ENCODE data around the gene ITPR2.

ITPR2 gene

DNA sequence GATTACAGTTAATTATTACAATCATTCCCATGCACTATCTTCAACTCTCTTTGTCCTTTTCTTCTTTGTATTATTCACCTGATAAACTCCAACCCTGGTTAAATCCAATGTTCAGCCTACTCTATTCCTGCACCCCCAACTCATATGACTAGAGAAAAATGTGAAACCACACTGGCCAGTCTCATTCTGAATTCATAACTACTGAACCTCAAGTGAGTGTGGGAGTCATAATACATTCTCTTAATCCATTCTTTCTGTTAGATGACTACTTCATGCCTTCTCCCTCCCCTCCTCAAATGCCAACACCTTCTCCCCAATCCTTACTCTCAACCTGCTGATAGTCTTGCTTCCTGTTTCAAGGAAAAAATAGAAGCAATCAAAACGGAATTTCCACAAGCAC lies 22.3 kb upstream of the ITPR2 start:
- TF ChIP-seq, protein P1, sequence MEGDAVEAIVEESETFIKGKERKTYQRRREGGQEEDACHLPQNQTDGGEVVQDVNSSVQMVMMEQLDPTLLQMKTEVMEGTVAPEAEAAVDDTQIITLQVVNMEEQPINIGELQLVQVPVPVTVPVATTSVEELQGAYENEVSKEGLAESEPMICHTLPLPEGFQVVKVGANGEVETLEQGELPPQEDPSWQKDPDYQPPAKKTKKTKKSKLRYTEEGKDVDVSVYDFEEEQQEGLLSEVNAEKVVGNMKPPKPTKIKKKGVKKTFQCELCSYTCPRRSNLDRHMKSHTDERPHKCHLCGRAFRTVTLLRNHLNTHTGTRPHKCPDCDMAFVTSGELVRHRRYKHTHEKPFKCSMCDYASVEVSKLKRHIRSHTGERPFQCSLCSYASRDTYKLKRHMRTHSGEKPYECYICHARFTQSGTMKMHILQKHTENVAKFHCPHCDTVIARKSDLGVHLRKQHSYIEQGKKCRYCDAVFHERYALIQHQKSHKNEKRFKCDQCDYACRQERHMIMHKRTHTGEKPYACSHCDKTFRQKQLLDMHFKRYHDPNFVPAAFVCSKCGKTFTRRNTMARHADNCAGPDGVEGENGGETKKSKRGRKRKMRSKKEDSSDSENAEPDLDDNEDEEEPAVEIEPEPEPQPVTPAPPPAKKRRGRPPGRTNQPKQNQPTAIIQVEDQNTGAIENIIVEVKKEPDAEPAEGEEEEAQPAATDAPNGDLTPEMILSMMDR (IDR thresholded peaks at IDR 0.05) = no peak

DNA sequence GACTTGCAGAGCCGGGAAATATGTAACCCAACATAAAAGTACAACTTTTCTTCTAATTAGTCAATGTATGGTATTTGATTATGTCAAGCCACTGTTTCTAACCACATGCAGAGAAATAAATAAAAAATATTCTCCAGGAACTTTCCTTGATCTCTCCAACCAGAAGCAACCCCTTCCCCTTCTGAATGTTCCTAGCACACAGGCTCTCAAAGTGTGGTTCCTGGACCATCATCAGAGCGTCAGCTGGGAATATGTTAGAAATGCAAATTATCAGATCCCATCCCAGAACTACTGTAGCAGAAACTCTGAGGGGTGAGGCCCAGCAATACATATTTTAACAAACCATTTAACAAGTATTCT lies 21.0 kb upstream of the ITPR2 start:
- TF ChIP-seq, protein P1 (IDR thresholded peaks at IDR 0.05) = no peak

DNA sequence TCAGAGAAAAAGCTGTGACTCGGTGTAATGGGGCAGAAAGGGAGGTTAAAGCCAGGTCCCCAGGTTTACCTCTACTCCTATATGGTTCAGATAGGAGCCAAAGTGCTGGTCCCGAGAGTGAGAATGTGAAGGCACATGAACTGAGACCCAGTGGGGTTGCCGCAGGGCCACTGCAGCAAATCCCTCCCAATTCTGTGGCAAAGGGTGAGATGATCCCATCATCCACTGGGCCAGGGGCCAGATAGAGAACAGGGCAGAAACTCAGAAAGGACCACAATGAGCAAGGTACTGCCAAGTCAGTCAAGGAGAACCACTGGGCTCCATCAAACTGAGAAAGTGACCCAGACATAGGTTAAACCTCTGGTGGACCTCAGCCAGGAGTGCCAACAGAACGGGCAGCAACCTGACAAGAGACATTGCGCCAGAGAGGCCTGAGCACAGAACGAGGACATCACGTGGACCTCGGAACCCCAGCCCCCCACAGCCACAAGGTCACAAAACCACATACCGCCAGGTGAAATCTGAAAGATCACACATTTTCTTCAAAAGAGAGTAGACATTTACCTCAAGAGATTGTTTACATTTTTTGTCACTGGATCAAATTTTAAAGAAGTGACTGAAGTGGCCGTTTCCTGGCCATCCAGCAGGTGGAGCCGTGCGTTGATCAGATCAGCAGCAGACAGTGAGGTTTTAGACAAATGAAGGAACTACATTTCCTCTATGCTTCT lies 20.5 kb upstream of the ITPR2 start:
- TF ChIP-seq, protein P1 (IDR thresholded peaks at IDR 0.05) = peak; percentile 92

DNA sequence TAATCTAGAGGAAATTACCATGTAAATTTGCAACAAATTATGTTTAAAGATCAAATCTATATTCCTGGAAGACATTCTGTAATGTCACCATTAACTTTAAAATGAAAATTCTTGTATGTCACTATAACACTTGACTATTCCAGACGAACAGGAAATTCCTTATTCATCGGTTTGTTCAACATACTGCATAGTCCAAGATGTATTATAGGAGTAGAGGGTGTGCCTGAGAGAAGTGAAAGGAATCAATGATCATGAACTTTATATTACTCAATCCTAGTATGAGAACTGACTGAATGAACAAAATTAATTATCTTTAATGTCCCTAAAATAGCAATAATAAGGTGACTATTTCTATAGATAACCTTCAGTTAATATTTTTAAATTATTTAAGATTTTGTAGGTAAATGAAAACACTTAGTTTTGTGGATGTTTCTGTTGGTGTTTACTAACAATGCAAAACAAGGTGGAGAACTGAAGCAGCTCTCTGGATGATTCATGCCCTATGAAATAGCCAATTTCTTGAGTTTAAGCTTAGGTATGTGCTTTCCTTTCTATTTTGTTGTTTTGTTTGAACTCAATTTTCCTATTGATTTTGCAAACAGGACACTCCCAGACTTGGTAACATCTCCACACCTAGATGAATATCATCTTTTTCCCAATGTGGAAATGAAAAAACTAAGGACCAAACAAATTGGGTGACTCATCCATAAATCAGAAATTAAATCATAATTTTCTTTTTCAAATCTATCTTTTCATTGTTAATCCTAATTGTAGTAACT lies 18.2 kb upstream of the ITPR2 start:
- TF ChIP-seq, protein P1 (IDR thresholded peaks at IDR 0.05) = no peak

DNA sequence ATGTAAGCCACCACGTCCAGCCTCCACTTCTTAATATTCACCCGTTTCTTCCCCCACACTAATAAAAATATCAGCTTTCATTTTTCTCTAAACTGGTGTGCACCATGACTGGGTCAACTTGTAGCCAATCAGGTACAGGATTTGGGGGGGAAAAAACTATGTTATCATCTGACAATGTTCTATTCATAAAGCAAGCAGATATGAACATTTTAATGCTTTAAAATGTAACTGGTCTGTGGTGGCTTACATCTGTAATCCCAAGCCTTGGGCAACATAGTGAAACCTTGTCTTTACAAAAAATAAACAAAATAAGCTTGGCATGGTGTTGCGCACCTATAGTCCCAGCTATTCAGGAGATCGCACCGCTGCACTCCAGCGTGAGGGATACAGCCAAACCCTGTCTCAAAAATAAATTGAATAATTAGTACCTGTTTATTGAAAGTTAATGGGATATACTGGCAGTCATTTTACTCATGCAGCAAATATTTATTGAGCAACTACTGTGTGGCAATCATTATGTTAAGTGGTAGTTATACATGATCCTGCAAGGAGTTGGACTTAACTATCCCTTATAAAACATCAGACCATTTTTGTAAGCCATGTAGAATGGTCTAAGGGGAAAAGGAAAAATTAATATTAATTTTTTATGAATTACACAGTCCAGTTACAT lies 15.3 kb upstream of the ITPR2 start:
- TF ChIP-seq, protein P1 (IDR thresholded peaks at IDR 0.05) = no peak

DNA sequence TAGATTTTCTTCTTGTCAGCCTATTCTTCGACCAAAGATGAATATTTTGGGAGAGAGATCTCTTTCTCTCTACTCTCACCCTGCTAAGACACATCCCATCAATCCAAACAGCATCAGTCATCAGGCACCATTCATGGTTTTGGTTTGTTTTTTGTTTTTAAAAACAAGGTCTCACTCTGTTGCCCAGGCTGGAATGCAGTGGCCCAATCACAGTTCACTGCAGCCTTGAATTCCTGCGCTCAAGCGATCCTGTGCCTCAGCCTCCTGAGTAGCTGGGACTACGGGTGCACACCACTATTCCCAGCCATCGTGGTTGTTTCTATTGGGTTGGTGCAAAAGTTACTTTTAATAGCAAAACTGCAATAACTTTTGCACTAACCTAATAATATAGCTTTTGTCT lies 14.4 kb upstream of the ITPR2 start:
- TF ChIP-seq, protein P1 (IDR thresholded peaks at IDR 0.05) = no peak

DNA sequence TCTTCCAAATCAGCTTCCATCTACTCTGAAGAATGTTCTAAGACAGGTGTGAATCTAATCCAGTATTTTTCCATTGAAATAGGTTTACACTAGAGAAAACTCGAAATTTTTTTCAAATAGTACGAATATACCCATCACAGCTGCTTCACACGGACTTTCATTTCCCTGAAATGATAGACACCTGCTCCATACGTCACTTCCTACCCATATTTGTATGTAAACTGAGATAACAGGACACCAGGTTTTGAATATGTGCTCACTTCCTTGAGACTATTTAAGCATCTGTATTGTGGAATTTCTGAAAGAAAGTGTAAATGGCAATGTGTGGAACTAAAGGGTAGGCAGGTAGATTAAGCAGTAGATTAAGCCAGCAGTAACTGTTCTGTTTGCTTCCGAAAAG lies 13.4 kb upstream of the ITPR2 start:
- TF ChIP-seq, protein P1 (IDR thresholded peaks at IDR 0.05) = no peak

All from LNCAP (cell line).